CD8-positive, alpha-beta memory T cell (primary cell): ENCODE results near the gene HCFC1R1. TPM values are rescaled to one million over a fixed set of nuclear protein-coding genes. Genes with fewer than 3 reads are reported as not detected.

Source experiments
- CTCF ChIA-PET: fragments of 350-600 bp; sonication (Branson Sonifier 250); formaldehyde crosslinking; loops from one replicate; lab custom pipeline; 2021; ENCODE audit warnings: antibody characterized with exemption; lab: Charles Lee
- POLR2A ChIA-PET: fragments of 350-600 bp; sonication (Branson Sonifier 250); formaldehyde crosslinking; loops from one replicate; lab custom pipeline; 2021; ENCODE audit warnings: antibody characterized with exemption; lab: Charles Lee
- DNase-seq, 5 donors: peaks; one replicate each; pipeline versions ENCODE4 v3.0.0 to v3.0.0-alpha.2; 2020 to 2022; ENCODE audit warnings: mixed read lengths in 1 of 5
- H3K27ac ChIP-seq: one replicate; pipeline ENCODE4 v1.7.0; 2013; ENCODE audit warnings: low read depth, mild to moderate bottlenecking, low read length, moderate library complexity
- H3K27me3 ChIP-seq: 2 replicates; pipeline ENCODE4 v1.7.0; 2013; ENCODE audit warnings: low read length, mild to moderate bottlenecking; ENCODE audit not compliant: insufficient read depth, poor library complexity, severe bottlenecking
- H3K36me3 ChIP-seq: 2 replicates; pipeline ENCODE4 v1.7.0; 2013; ENCODE audit warnings: mild to moderate bottlenecking, low read length, moderate library complexity; ENCODE audit not compliant: insufficient read depth
- H3K4me1 ChIP-seq: 2 replicates; pipeline ENCODE4 v1.7.0; 2013; ENCODE audit warnings: mild to moderate bottlenecking, low read length, moderate library complexity; ENCODE audit not compliant: insufficient read depth
- H3K4me3 ChIP-seq: 2 replicates; pipeline ENCODE4 v1.7.0; 2013; ENCODE audit warnings: mild to moderate bottlenecking, low read length
- H3K9me3 ChIP-seq: 2 replicates; pipeline ENCODE4 v1.7.0; 2013; ENCODE audit warnings: mild to moderate bottlenecking, low read length
- H3K27ac Mint-ChIP-seq, 8 donors: one replicate each; pipeline ENCODE4 v1.8.0; 2020 to 2021; ENCODE audit warnings: mixed read lengths in 8 of 8, mild to moderate bottlenecking in 6 of 8, inconsistent platforms in 3 of 8, moderate library complexity in 3 of 8
- H3K27me3 Mint-ChIP-seq, 2 donors: one replicate each; pipeline ENCODE4 v1.8.0; 2020 to 2021; ENCODE audit warnings: mixed read lengths in 2 of 2, mild to moderate bottlenecking in 1 of 2, moderate library complexity in 1 of 2
- H3K36me3 Mint-ChIP-seq, 3 donors: one replicate each; pipeline ENCODE4 v1.8.0; 2020 to 2021; ENCODE audit warnings: mixed read lengths in 3 of 3, inconsistent platforms in 1 of 3, mild to moderate bottlenecking in 1 of 3
- H3K4me1 Mint-ChIP-seq, 3 donors: one replicate each; pipeline ENCODE4 v1.8.0; 2020 to 2021; ENCODE audit warnings: mixed read lengths in 3 of 3, inconsistent platforms in 1 of 3, mild to moderate bottlenecking in 1 of 3
- H3K4me3 Mint-ChIP-seq, 7 donors: one replicate each; pipeline ENCODE4 v1.8.0; 2020 to 2021; ENCODE audit warnings: mixed read lengths in 7 of 7, mild to moderate bottlenecking in 6 of 7, moderate library complexity in 4 of 7, inconsistent platforms in 2 of 7
- H3K9me3 Mint-ChIP-seq, 5 donors: one replicate each; pipeline ENCODE4 v1.8.0; 2020 to 2022; ENCODE audit warnings: mixed read lengths in 5 of 5, mild to moderate bottlenecking in 3 of 5, moderate library complexity in 2 of 5, inconsistent platforms in 1 of 5
- polyA plus RNA-seq: library from polyadenylated mRNA; unstranded; fragments of 300-500 nt; fragmentation: Illumina TruSeq; gene quantifications from one replicate; pipeline ENCODE4 v1.2.3, GENCODE V29; 2021
- total RNA-seq, 2 experiments: library from RNA; stranded (reverse); gene quantifications; one replicate each; pipeline ENCODE4 v1.2.3, GENCODE V29; 2021

HCFC1R1 gene
- total and polyA plus RNA-seq, 3 experiments from 2014 or later: 23.7 to 26.3 (median 25.6) TPM

DNA sequence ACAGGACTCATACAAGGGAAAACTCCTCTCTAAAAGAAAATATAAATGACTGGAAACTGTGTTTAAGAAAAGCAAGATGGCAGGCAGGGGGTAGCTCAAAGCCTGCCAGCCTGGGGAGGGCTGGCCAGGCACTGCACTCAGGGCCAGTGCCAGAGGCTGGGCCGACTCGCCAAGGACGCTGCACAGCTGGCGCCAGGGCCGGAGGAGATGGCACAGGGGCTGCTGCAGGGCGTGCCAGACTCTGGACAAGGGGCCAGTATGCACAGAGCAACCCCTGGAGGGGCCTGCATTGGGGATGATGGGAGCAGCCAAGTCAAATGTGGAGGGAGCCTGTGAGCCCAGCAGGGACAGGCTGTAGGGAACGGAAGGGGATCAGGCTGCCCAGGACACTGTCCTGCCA, 47.5 kb downstream of the HCFC1R1 start:
- Histone ChIP-seq H3K4me3 (no peak overlapping the region), H3K27ac (no peak overlapping the region), H3K27me3 (no peaks in the 10 kb centered on the region), H3K9me3 (no peaks in the 10 kb centered on the region), H3K4me1 (peaks cover 8% of the 10 kb centered on the region), H3K36me3 (no peaks in the 10 kb centered on the region)
- H3K36me3 Mint-ChIP-seq: no peaks in the 10 kb centered on the region
- H3K27me3 Mint-ChIP-seq: peaks cover 0 to 9% of the 10 kb centered on the region in 2 donors
- no peaks in the 10 kb centered on the region for H3K9me3 Mint-ChIP-seq
- ChIA-PET POLR2A (no interaction called here), CTCF (no interaction called here)
- no peak for DNase-seq
- peak overlapping the region in 1 of 7 donors; percentile 9 for H3K4me3 Mint-ChIP-seq
- peaks cover 1 to 9% (median 5%) of the 10 kb centered on the region in 3 donors for H3K4me1 Mint-ChIP-seq
- no peak overlapping the region for H3K27ac Mint-ChIP-seq

DNA sequence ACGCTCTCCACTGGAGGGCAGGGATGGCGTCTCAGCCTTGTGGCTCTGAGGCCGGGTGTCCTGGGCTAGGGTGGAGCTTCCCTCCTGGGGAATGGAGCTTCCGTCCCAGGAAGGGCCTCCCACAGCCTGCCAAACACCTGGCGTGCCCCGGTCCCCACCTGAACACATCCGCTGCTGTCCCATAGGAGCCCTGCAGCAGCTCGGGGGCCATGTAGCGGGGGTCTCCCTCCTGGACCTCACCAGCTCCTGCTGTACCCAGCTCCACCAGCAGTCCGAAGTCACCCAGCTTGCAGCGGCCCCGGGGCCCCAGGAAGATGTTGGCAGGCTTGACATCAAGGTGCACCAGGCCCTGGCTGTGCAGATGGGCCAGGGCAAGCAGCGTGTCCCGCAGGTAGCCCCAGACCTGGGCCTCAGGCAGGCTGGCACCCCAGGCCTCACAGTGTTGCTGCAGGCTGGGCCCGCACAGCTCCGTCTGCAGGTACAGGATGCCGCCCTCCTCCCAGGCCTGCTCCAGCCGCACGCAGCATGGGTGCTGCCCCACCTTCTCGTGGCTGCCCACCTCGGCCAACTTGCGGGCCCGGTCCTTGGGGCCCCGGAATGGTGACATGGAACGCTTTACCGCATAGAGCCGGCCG, 48.5 kb downstream of the HCFC1R1 start:
- no peak for DNase-seq
- H3K4me3 Mint-ChIP-seq: no peak overlapping the region

DNA sequence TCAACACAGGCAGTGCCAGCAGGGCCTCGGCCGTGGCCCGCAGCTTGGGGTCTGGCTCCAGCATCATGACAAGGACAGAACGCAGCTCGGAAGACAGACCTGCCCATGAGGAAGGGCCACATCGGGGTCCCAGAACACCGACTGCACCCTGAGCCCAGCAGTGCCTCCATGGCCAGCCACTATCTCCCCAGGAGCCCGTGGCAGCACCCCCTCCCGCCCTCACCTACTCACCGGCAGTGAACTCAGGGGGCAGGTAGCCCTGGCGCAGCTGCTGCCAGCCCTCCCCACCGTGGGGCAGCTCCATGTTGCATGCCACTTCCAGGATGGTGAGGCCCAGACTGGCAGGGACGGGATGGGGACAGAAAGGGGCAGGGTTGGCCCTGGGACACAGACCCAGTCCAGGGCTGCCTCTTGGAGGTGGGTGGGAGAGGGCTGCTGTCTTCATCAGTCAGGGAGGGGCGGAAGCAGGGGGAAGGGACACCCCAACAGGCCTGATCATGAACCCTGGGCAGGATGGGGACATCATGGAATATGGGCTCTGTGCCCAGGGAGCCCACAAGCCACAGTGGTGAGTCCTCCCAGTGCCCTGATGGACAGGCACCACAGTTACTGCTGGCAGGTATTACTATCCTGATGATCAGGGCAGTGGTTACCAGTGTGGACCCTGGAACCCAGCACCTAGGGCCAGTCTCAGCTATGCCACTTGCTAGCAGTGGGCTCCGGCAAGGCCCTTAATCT, 49.3 kb downstream of the HCFC1R1 start:
- no peak for DNase-seq
- Mint-ChIP-seq H3K4me3 (no peak overlapping the region), H3K27me3 (peaks cover 0 to 12% of the 10 kb centered on the region in 2 donors), H3K36me3 (no peaks in the 10 kb centered on the region), H3K27ac (no peak overlapping the region), H3K4me1 (peaks cover 2 to 11% (median 3%) of the 10 kb centered on the region in 3 donors), H3K9me3 (no peaks in the 10 kb centered on the region)
- Histone ChIP-seq H3K9me3 (no peaks in the 10 kb centered on the region), H3K36me3 (no peaks in the 10 kb centered on the region), H3K4me1 (peaks cover 7% of the 10 kb centered on the region), H3K4me3 (no peak overlapping the region), H3K27me3 (no peaks in the 10 kb centered on the region), H3K27ac (no peak overlapping the region)
- CTCF ChIA-PET: no interaction called here
- POLR2A ChIA-PET: no interaction called here

More for the DNA sequence above, 48.5 kb downstream of the HCFC1R1 start:
- peaks cover 0 to 12% of the 10 kb centered on the region in 2 donors for H3K27me3 Mint-ChIP-seq
- CTCF ChIA-PET: no interaction called here
- POLR2A ChIA-PET: no interaction called here
- Histone ChIP-seq H3K4me1 (peaks cover 12% of the 10 kb centered on the region), H3K36me3 (no peaks in the 10 kb centered on the region), H3K27ac (no peak overlapping the region), H3K27me3 (no peaks in the 10 kb centered on the region), H3K9me3 (no peaks in the 10 kb centered on the region), H3K4me3 (no peak overlapping the region)
- H3K4me1 Mint-ChIP-seq: peaks cover 2 to 11% (median 3%) of the 10 kb centered on the region in 3 donors
- H3K27ac Mint-ChIP-seq: no peak overlapping the region
- no peaks in the 10 kb centered on the region for H3K9me3 Mint-ChIP-seq
- no peaks in the 10 kb centered on the region for H3K36me3 Mint-ChIP-seq

DNA sequence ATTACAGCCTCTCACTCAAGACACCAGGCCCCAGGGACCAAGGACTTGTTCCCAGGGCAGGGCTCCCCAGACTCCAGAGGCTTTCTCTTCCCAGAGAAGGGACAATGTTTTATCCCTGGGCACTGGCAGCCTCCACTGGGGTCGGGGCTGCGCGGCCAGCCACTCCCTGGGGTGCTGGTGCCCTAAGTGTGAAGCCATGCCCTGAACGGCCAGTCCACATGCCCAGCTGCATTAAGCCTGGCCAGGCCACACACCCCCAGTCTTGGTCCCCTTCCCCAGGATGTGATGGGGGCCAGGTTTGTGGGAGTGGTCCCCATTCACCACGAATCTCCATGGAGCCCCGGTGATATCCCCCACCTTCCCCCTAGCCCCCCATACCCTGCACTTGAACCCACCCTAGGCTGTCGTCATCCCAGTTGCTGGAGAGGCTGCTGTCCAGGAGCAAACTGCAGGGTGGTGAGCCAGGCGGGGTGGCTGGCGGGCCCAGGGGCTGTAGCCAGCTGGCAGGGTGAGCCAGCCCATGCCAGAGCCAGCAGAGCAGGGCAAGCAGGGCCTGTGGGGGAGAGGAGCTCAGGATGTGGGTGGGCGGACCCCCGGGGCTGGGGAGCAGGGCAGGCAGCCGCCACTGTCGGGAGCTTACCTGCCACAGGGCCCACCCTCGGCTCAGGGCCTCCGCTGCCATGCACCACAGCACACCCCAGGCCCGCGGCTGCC, 50.0 kb downstream of the HCFC1R1 start:
- POLR2A ChIA-PET: no interaction called here

DNA sequence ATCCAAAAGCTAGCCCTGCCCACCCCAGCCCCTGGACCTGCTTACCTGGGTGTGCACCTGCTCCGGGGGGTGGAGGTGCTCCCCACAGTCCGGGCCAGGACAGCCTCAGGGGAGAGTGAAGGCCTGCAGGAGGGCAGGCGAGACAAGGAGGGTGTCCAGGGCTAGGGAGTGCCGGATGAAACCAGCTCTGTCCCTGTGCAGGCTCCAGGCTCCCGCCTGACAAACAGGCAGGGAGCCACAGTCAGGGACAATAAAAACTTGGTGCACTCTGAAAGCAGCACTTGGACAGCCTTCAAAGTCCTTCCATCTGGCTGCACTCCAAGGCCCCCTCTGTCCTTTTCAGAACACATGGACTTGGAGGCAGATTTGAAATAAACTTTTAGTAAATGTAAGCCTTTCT, 50.6 kb downstream of the HCFC1R1 start:
- Mint-ChIP-seq H3K27ac (no peak overlapping the region), H3K4me1 (peaks cover 6 to 20% (median 10%) of the 10 kb centered on the region in 3 donors), H3K27me3 (peaks cover 4 to 19% of the 10 kb centered on the region in 2 donors), H3K36me3 (no peaks in the 10 kb centered on the region), H3K4me3 (no peak overlapping the region), H3K9me3 (no peaks in the 10 kb centered on the region)
- DNase-seq: no peak
- H3K4me3 ChIP-seq: no peak overlapping the region
- H3K4me1 ChIP-seq: peaks cover 14% of the 10 kb centered on the region
- no peaks in the 10 kb centered on the region for H3K36me3 ChIP-seq
- ChIA-PET POLR2A (no interaction called here), CTCF (interaction anchor here (1.2 kb wide), 1 partner anchor 56 kb away, joined by 3 read pairs; no protein-coding TSS in a partner anchor)
- H3K27ac ChIP-seq: no peak overlapping the region
- H3K27me3 ChIP-seq: peaks cover 8% of the 10 kb centered on the region
- no peaks in the 10 kb centered on the region for H3K9me3 ChIP-seq

More for the DNA sequence above, 50.0 kb downstream of the HCFC1R1 start:
- no peak overlapping the region for H3K4me3 ChIP-seq
- no peak for DNase-seq
- peaks cover 2% of the 10 kb centered on the region for H3K27me3 ChIP-seq
- H3K27ac Mint-ChIP-seq: no peak overlapping the region
- no peak overlapping the region for H3K27ac ChIP-seq
- H3K36me3 Mint-ChIP-seq: no peaks in the 10 kb centered on the region
- no peaks in the 10 kb centered on the region for H3K9me3 Mint-ChIP-seq
- no peaks in the 10 kb centered on the region for H3K9me3 ChIP-seq
- peaks cover 7% of the 10 kb centered on the region for H3K4me1 ChIP-seq
- no peaks in the 10 kb centered on the region for H3K36me3 ChIP-seq
- no peak overlapping the region for H3K4me3 Mint-ChIP-seq
- CTCF ChIA-PET: interaction anchor here (1.2 kb wide), 1 partner anchor 55 kb away, joined by 3 read pairs; no protein-coding TSS in a partner anchor
- H3K27me3 Mint-ChIP-seq: peaks cover 0 to 12% of the 10 kb centered on the region in 2 donors
- peaks cover 2 to 13% (median 3%) of the 10 kb centered on the region in 3 donors for H3K4me1 Mint-ChIP-seq

Other genes with a start within 250 kb of the HCFC1R1 start
- gene ELOB, start 246.7 kb downstream of the HCFC1R1 start, total RNA-seq: 100 to 1,000 TPM; 322 to 338 TPM
- 274 TPM for gene ELOB, start 246.7 kb downstream of the HCFC1R1 start, polyA plus RNA-seq
- gene PRSS33, start 236.4 kb downstream of the HCFC1R1 start, total RNA-seq: under 1 TPM; 0.15 to 0.22 TPM
- not detected for gene PRSS33, start 236.4 kb downstream of the HCFC1R1 start, polyA plus RNA-seq
- gene PRSS41, start 225.5 kb downstream of the HCFC1R1 start, total RNA-seq: not detected
- gene PRSS41, start 225.5 kb downstream of the HCFC1R1 start, polyA plus RNA-seq: not detected
- 1 to 10 TPM; 8.8 to 9.2 TPM for gene PRSS21, start 206.7 kb downstream of the HCFC1R1 start, total RNA-seq
- gene PRSS21, start 206.7 kb downstream of the HCFC1R1 start, polyA plus RNA-seq: 13.6 TPM
- gene ZG16B, start 193.6 kb downstream of the HCFC1R1 start, total RNA-seq: under 1 TPM; 0.29 to 0.74 TPM
- not detected for gene ZG16B, start 193.6 kb downstream of the HCFC1R1 start, polyA plus RNA-seq
- gene PRSS22, start 165.8 kb downstream of the HCFC1R1 start, total RNA-seq: not detected
- gene PRSS22, start 165.8 kb downstream of the HCFC1R1 start, polyA plus RNA-seq: not detected
- gene FLYWCH2, start 140.7 kb downstream of the HCFC1R1 start, total RNA-seq: 10 to 100 TPM; 24.7 to 27.2 TPM
- gene FLYWCH2, start 140.7 kb downstream of the HCFC1R1 start, polyA plus RNA-seq: 24.0 TPM
- gene FLYWCH1, start 112.0 kb downstream of the HCFC1R1 start, total RNA-seq: 10 to 100 TPM; 37.2 to 39.8 TPM
- gene FLYWCH1, start 112.0 kb downstream of the HCFC1R1 start, polyA plus RNA-seq: 20.9 TPM
- not detected for gene KREMEN2, start 59.7 kb downstream of the HCFC1R1 start, total RNA-seq
- not detected for gene KREMEN2, start 59.7 kb downstream of the HCFC1R1 start, polyA plus RNA-seq
- 10 to 100 TPM; 38.7 to 39.0 TPM for gene PAQR4, start 54.6 kb downstream of the HCFC1R1 start, total RNA-seq
- gene PAQR4, start 54.6 kb downstream of the HCFC1R1 start, polyA plus RNA-seq: 1.5 TPM
- 100 to 1,000 TPM; 103 to 112 TPM for gene PKMYT1, start 43.5 kb downstream of the HCFC1R1 start, total RNA-seq
- gene PKMYT1, start 43.5 kb downstream of the HCFC1R1 start, polyA plus RNA-seq: 0.18 TPM
- not detected for gene CLDN9, start 11.0 kb downstream of the HCFC1R1 start, total RNA-seq
- gene CLDN9, start 11.0 kb downstream of the HCFC1R1 start, polyA plus RNA-seq: not detected
- gene CLDN6, start 5.8 kb downstream of the HCFC1R1 start, total RNA-seq: not detected
- gene CLDN6, start 5.8 kb downstream of the HCFC1R1 start, polyA plus RNA-seq: not detected
- gene TNFRSF12A, start 3.6 kb downstream of the HCFC1R1 start, total RNA-seq: 1 to 10 TPM; 3.7 to 4.5 TPM
- gene TNFRSF12A, start 3.6 kb downstream of the HCFC1R1 start, polyA plus RNA-seq: 2.1 TPM
- 10 to 100 TPM; 56.8 to 59.4 TPM for gene THOC6, start 93 bp upstream of the HCFC1R1 start, total RNA-seq
- gene THOC6, start 93 bp upstream of the HCFC1R1 start, polyA plus RNA-seq: 46.2 TPM
- not detected for gene BICDL2, start 13.0 kb upstream of the HCFC1R1 start, total RNA-seq
- not detected for gene BICDL2, start 13.0 kb upstream of the HCFC1R1 start, polyA plus RNA-seq
- gene MMP25, start 22.6 kb upstream of the HCFC1R1 start, total RNA-seq: 1 to 10 TPM; 1.5 to 1.9 TPM
- 0.90 TPM for gene MMP25, start 22.6 kb upstream of the HCFC1R1 start, polyA plus RNA-seq
- 100 to 1,000 TPM; 975 to 992 TPM for gene IL32, start 41.7 kb upstream of the HCFC1R1 start, total RNA-seq
- 3,843 TPM for gene IL32, start 41.7 kb upstream of the HCFC1R1 start, polyA plus RNA-seq
- gene ZSCAN10, start 75.4 kb upstream of the HCFC1R1 start, total RNA-seq: under 1 TPM in 1 of 2 experiments, not detected in 1; 0.15 TPM
- gene ZSCAN10, start 75.4 kb upstream of the HCFC1R1 start, polyA plus RNA-seq: not detected
- gene ZNF205, start 88.6 kb upstream of the HCFC1R1 start, total RNA-seq: under 1 TPM in 1 of 2 experiments, not detected in 1; 0.11 TPM
- gene ZNF205, start 88.6 kb upstream of the HCFC1R1 start, polyA plus RNA-seq: not detected
- 10 to 100 TPM; 10.4 to 10.5 TPM for gene ZNF213, start 111.1 kb upstream of the HCFC1R1 start, total RNA-seq
- gene ZNF213, start 111.1 kb upstream of the HCFC1R1 start, polyA plus RNA-seq: 3.8 TPM
- not detected for gene OR1F1, start 164.3 kb upstream of the HCFC1R1 start, total RNA-seq
- gene OR1F1, start 164.3 kb upstream of the HCFC1R1 start, polyA plus RNA-seq: not detected
- 10 to 100 TPM; 13.0 to 14.6 TPM for gene ZNF200, start 211.2 kb upstream of the HCFC1R1 start, total RNA-seq
- 11.2 TPM for gene ZNF200, start 211.2 kb upstream of the HCFC1R1 start, polyA plus RNA-seq
- under 1 TPM in 1 of 2 experiments, not detected in 1; 0.18 TPM for gene MEFV, start 232.7 kb upstream of the HCFC1R1 start, total RNA-seq
- not detected for gene MEFV, start 232.7 kb upstream of the HCFC1R1 start, polyA plus RNA-seq